Kidney capillary endothelial cell (primary cell): ENCODE measurements around the gene TAS2R46.
"Not testable (repeated sequence)": the region's sequence is repeated elsewhere in the genome, so short reads cannot be mapped to it uniquely, and the experiment has no call there.

Source experiments
- DNase-seq: peaks from one replicate; pipeline ENCODE4 v3.0.0-alpha.2; 2018; ENCODE audit warnings: low spot score

The TAS2R46 gene, protein sequence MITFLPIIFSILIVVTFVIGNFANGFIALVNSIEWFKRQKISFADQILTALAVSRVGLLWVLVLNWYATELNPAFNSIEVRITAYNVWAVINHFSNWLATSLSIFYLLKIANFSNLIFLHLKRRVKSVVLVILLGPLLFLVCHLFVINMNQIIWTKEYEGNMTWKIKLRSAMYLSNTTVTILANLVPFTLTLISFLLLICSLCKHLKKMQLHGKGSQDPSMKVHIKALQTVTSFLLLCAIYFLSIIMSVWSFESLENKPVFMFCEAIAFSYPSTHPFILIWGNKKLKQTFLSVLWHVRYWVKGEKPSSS

DNA sequence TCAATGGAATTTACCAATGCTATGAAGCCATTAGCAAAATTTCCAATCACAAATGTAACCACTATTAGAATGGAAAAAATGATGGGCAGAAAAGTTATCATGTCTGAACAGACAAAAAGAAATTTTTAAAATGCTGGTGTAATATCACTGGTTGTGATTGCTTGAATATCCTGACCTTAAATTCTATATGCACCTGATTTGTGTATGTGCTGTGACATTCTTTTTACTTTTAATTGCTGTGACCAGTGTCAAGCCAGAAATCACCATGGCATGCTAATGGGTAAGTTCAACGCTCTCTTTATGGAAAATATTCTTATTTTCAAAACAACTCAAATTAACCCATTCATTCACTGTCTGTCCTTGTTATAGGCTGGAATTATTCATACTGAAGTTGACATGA, at the start of gene TAS2R46:
TAS2R46 (minus strand) TSS at position 101 of the 400 bp plus-strand sequence; CDS start at position 101, 0 bp downstream.
- DNase-seq, result not testable (repeated sequence)

DNA sequence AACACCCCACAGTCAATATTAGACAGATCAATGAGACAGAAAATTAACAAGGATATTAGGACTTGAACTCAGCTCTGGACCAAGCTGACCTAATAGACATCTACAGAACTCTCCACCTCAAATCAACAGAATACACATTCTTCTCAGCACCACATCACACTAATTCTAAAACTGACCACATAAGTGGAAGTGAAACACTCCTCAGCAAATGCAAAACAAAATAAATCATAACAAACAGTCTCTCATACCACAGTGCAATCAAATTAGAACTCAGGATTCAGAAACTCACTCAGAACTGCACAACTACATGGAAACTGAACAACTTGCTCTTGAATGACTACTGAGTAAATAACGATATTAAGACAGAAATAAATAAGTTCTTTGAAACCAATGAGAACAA, 49.1 kb upstream of the TAS2R46 start:
- not testable (repeated sequence) for DNase-seq

DNA sequence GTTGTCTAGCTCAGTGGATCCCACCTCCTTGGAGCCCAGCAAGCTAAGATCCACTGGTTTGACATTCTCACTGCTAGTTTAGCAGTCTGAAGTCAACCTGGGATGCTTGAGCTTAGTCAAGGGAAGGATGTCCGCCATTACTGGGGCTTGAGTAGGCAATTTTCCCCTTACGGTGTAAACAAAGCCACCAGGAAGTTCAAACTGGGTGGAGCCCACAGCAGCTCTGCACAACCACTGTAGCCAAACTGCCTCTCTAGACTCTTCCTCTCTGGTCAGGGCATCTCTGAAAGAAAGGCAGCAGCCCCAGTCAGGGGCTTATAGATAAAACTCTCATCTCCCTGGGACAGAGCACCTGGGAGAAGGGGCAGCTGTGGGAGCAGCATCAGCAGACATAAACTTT, 46.8 kb upstream of the TAS2R46 start:
- DNase-seq, result no peak

DNA sequence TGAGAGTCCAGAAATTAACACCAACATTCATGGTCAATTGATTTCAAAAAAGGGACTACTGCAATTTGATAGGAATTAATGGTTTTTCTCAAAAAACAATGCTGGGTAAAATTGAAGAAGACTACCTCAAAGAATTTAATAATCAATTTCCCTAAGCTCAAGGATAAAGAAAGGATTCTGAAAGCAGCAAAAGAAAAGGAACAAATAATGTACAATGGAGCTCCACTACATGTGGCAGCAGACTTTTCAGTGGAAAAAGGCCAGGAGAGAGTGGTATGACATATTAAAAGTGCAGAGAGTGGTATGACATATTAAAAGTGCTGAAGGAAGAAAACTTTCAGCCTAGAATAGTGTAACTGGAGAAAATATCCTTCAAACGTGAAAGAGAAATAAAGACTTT, 45.6 kb upstream of the TAS2R46 start:
- no peak for DNase-seq

DNA sequence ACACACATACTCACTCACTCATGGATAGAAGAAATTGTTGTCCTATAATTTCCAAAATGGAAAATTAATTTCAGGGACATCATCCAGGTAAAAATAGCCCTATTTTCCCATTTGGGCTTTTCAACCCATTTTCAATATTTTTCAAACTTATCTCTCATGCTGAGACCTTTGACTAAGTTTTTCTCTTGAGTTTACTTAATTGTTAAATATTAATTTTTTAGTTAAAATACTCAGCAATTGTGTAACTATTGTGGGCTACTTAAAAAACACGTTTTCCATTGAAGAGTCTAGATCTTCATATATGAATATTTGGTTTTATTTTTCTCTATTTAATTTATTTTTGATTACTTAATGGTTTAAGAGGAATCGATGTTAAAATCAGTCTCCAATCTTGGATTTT, 44.2 kb upstream of the TAS2R46 start:
- no peak for DNase-seq

DNA sequence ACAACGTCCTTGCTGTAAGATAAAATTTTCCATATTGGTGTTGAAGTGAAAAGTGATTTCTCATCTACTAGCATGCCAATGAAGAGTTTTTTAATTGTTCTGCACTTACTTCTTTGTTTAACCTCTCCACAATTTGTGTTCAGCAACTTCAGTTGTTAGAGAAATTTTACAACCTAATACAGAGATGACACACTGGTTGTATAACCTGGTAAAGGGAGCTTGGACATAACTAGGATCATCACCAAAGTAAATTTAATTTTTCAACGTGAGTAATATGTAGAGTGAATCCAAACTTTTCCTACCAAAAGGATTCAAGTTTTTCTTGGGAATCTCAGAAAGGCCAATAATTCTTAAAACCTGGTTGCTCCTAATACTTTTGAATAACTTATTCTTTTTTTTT, 43.5 kb upstream of the TAS2R46 start:
- no peak for DNase-seq

DNA sequence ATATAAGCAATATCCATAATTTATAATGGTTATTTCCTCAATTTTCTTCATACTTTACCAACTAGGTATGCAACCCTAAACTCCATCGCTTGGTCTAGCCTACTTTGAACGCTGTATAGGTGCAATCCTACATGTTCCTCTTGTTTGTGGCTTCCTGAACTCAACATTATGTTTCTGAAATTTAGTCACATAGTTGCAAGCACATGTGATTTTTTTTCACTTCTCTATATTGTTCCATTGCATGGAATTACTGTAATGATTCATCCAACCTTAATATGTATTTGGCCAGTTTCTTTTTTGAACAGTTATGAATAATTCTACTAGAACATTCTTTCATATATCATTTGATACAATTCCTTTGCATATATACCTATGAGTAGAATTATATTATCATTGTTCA, 32.8 kb upstream of the TAS2R46 start:
- DNase-seq, result not testable (repeated sequence)

DNA sequence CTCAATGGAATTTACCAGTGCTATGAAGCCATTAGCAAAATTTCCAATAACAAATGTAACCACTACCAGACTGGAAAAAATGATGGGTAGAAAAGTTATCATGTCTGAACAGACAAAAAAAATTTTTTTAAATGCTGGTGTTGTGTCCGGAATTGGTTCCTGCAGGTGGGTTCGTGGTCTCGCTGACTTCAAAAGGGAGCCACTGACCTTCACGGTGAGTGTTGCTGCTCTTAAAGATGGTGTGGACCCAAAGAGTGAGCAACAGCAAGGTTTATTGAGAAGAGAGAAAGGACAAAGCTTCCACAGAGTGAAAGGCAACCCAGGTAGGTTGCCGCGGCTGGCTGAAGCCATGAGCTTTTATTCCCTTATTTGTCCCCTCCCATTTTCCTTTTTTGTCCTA, 30.0 kb upstream of the TAS2R46 start, which contains the start of gene TAS2R43:
TAS2R43 (minus strand) TSS at position 186 of the 400 bp plus-strand sequence; CDS start at position 102, 84 bp downstream.
- no peak for DNase-seq

DNA sequence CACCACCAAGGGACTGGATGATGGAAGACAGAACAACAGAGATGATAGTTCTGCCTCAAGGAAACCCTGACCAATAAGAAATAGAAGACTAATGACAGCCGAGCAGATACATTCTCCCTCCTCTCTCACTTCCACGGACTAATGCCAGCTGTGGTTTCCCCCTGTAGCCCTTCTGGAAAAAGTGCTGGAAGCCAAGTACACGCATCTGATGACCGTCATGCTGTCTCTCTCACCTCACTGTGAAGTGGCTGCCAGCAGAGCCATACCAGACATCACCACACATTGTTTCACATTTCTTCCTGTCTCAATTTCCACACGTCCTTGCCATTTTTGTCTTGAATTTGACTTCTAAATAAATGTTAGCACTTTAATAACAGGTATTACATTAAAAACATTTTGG, 27.2 kb upstream of the TAS2R46 start:
- DNase-seq, result no peak

DNA sequence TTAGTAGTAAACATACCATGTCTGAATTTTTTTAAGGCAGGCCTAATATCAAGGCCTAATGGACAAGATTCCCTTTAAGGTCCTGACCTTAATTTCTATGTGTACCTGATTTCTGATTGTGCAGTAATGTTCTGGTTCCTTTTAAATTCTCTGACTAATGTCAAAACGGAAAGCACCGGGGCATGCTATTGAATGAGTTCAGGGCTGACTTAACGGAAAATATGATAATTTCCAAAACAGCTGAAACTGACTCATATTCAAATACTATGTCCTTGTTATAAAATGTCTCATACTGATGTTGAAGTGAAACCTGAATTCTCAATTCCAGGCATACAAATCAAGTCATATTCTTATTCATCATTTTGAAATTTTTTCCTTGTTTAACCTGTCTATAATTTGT, 23.3 kb upstream of the TAS2R46 start:
- DNase-seq, result no peak

DNA sequence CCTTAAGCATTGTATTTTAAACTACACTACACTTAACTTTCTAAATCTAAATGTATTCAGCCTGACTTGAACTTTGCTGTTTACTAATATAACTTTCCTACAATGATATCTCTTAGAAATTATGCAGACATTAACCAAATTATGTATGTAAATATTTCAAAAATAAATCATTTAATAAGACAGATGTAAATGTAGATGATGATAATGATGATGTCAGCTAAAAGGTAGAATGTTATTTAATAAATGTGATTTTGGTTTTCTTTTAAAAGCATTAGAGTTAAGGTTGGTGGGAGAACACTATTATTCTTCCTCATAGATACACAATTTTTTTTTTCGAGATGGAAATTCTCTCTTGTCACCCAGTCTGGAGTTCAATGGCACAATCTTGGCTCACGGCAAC, 19.9 kb upstream of the TAS2R46 start:
- no peak for DNase-seq

DNA sequence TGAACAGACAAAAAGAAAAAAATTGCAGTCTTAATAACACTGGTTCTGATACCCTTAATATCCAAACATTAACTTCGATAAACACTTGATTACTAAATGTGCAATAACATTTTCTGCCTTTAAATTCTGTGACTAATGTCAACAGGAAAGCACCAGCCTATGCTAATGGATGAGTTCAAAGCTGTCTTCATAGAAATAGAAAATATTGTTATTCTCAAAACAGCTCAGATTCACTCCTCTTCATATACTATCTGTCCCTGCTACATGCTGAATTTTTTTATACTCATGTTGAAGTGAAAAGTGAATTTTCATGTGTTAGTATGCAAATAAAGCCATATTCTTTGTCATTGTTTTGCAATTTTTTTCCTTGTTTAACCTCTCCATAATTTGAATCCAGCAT, 16.2 kb upstream of the TAS2R46 start:
- DNase-seq, result no peak

DNA sequence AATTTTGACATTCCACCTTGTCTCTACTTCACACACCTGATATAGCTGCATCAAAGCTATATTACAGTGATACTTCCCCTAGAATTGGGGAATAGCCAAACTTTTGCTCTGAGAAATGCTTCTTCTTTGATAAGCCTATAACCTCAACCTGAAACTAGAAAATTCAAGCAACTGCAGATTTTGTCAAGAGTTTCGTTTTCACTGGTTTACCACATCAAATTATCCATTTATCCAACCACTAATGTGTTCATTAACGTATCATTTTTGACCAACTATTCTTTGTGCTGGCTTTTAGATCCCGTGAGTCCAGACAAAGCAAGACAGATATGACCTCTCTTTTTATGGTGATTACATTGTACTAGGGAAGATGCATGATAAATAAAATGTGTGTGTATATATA, 13.5 kb upstream of the TAS2R46 start:
- DNase-seq, result no peak

DNA sequence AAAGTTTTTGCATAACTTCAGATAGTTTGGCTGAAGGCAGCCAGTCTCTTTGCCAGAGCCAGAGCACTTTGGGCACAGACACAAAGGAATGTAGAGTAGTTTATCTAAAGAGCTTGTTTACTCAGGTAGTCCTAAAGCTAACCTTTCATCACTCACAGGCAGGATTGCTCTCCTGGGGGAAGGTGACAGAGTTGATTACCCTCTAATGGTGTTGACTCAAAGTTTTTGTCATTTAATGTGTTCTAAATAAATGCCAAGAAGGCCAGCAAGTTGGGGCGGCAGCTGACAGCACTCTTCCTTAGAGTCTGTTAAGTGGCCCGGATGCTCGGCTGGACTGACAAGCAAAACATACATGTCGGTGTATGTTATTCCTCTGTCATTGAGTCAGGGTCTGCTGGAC, 9.3 kb upstream of the TAS2R46 start:
- no peak for DNase-seq

DNA sequence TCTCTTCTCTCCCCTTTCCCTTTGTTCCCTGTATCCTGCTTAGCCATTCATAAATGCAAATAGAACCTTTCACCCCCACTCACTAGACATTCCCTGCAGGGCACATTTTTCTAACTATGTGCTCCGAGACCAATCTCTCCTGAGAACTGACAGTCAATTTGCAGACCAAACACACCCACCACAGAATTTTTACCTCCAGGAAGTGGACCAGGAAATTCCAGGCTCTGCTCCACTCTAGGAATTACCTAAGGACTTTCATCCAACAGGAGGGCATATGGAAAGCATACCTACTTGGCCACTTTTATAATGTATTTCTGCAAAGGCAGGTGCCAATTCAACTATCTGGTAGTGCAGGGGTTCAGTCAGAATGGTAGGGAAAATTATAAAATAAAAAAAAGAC, 8.9 kb upstream of the TAS2R46 start:
- DNase-seq, result no peak

DNA sequence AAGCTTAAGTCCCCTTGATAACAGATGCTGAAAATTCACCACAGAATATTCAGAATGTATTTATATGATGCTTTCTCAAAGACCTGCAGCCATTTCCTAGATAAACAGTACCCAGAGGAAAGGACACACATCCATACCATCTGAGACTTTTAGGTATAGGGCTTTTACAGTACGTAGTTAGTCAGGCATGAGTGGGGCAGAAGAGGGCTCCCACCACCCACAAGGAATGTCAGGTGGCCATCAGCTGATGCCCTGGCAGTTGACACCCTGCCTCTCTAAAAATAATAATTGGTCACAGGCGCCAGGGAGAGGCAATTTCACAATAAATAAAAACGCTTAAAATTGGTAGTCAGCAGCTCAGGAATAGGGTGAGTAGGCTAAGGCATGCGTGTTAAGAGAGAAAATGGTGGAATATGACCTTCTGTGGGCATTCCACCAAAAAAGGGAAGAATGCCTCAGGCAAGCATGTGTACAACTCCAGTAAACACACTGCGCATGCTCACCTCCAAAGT, 7.8 kb upstream of the TAS2R46 start:
- DNase-seq, result no peak

DNA sequence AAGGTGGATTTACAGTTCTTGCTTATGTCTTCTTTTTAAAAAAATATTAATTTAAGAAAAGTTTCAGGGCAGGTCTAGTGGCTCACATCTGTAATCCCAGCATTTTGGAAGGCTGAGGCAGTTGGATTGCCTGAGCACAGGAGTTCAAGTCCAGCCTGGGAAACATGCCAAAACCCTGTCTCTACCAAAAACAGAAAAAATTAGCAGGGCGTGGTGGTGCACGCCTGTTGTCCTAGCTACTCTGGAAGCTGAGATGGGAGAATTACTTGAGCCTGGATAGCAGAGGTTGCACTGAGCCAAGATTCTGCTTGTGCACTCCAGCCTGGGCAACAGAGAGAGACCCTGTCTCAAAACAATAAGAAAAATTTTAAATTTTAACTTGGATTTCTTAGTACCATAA, 5.4 kb upstream of the TAS2R46 start:
- DNase-seq, result no peak

DNA sequence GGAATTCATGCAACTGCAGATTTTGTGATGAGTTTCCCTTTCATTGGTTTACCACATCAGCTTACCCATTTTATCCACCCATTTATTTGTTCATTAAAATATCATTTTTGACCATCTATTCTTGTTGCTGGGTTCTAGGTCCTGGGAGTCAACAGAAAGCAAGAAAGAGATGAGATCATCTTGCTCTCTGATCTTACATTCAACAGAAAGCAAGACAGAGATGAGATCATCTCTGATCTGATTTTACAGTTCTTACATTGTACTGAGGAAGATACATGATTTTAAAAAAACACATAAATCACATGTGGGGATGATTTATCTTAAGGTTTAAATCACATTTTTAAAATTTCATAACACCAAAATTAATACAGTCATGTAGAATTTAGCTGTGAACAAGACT, 2.3 kb downstream of the TAS2R46 start:
- no peak for DNase-seq

DNA sequence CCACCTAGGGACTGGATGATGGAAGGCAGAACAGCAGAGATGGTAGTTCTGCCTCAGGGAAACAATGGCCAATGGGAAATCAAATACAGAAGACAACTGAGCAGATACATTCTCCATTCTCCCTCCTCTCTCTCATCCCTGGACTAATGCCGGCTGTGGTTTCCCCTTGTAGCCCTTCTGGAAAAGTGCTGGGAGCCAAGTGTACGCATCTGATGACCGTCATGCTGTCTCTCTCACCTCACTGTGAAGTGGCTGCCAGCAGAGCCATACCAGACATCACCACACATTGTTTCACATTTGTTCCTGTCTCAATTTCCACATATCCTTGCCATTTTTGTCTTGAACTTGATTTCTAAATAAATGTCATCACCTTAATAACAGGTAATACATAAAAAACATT, 3.1 kb downstream of the TAS2R46 start:
- no peak for DNase-seq

DNA sequence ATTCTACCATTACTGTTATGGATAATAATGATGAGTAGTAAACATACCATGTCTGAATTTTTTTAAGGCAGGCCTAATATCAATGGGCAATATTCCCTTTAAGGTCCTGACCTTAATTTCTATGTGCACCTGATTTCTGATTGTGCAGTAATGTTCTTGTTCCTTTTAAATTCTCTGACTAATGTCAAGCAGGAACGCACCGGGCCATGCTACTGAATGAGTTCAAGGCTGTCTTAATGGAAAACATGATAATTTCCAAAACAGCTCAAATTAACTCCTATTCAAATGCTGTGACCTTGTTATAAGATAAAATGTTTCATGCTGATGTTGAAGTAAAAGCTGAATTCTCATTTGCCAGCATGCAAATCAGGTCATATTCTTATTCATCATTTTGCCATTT, 6.8 kb downstream of the TAS2R46 start:
- no peak for DNase-seq

DNA sequence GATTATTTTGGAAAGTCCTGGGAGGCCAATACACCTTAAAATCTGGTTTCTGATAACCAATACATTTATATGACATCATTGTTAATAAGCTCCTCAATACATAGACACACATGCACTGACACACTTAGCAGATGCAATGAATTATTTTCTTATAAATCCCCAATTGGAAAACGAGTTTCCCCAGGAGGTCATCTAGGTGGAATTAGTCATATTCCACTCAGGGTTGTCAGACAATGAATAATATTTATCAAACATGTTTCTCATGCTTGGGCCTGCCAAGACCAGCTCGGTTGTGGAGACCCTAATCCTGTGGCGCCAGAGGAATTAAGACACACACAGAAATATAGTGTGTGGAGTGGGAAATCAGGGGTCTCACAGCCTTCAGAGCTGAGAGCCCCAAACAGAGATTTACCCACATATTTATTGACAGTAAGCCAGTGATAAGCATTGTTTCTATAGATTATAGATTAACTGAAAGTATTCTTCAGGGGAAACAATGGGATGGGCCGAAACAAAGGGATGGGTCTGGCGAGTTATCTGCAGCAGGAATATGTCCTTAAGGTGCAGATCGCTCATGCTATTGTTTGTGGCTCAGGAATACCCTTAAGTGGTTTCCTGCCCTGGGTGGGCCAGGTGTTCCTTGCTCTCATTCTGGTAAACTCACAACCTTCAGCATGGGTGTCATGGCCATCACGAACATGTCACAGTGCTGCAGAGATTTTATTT, 12.1 kb downstream of the TAS2R46 start:
- not testable (repeated sequence) for DNase-seq

DNA sequence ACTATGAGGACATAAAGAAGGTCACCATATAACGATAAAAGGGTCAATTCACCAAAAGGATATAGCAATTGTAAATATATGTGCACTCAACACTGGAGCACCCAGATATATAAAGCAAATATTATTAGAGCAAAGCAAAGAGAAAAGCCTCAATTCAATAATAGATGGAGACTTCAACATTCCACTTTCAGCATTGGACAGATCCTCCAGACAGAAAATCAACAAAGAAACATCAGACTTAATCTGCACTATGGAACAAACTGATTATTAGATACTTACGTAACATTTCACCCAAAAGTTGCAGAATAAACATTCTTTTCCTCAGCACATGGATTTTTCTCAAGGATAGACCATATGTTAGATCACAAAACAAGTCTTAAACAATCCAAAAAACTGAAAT, 20.7 kb downstream of the TAS2R46 start:
- DNase-seq, result not testable (repeated sequence)

DNA sequence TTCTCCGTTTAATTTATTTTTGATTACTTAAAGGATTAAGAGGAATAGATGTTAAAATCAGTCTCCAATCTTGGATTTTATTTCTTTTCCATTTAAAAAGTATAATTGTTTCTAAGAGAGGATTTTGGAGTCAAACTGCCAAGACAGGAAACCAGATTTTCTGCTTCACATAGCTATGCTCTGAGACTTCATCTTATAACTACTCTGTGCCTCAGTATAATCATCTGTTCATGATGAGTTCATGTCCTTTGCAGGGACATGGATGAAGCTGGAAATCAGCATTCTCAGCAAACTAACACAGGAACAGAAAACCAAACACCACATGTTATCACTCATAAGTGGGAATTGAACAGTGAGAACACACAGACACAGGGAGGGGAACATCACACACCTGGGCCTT, 21.9 kb downstream of the TAS2R46 start:
- DNase-seq, result no peak
